HG03571 (cell line): ENCODE results near the gene NPL.

Experiments used
- ATAC-seq: cut with Tn5 transposase; IDR thresholded peaks from one replicate; pipeline ENCODE4 v1.9.1; 2021; ENCODE audit not compliant: unreplicated experiment

The NPL gene

DNA sequence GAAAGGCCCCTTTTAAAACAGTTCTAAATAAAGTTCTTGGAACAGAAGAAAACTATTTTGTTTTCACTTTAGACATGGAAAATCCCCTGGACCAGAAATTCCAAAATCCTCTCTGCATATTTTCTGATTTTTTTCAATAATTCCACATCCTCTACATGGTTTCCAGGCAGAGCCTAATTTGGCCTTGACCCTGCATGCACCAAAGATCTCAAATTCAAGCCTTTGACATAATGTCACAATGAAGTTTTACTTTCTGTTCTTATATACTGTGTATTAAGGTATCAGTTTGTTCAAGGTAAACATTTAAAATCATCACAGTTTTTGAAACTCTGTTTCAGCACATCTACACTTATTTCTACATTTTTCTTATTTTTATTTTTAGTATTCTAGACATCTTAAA, 12.2 kb upstream of the NPL start:
- no peak for ATAC-seq

DNA sequence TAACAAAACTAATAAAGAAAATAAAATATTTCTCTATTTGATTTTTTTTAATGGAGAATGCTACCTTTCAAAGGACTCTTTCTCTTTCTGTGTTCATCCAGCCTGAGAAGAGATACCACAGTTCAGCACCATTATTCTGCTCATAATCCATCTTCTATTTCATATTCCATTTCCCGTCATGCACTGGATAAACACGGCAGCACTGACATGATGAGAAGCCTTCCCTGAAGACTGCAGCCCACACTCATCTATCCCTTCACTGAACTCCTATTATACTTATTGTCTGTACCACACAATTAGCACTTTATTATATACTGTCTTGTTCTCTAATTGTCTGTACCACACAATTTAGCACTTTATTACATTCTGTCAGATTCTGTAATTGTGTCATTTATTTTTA, 10.7 kb upstream of the NPL start:
- no peak for ATAC-seq

DNA sequence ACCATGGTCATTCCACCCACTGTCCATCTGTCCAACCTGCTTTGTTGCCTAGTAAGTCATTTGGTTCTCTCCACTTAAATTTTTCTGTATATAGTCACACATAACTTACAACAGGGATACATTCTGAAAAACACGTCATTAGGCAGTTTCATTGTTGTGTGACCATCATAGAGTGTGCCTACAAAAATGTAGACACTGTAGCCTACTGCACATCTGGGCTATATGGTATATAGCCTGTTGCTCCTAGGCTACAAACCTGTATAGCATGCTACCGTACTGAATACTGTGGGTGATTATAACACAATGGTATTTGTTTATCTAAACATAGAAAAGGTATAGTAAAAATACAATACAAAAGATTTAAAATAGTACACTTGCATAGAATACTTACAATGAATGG, 10.0 kb upstream of the NPL start:
- ATAC-seq, result no peak

DNA sequence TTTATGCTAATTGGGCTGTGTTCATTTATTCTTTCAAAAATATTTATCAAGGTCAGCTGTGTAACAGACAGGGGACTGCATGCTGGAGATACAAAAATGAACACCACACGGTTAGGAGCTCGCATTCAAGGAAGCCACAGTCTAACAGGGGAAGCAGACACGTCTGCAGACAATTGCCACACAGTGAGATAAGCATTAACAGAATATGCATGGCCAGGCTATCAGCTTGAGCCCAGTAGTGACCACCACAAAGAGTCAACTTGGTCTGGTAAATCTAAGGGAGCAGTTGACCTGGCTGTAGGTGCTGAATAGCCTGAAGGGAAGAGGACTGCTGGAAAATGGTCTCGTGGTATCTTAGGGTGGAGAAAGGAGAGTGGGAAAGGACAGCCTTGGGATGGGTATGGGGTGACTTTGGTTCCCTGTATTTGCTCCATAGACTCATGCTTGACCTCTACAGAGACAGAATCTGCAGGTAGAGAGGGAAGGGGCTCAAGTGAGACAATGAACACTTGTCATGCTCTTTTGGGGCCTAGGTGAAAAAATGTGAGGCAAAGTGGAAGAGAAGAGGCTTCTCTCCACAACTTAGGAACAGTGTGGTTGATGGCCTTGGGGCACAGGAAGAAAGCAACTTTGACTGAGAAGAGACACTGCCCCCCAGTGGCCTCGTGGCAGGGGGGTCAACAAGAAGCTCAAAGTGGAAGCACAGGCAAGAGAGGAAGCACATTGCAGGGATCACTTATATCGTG, 7.6 kb upstream of the NPL start:
- no peak for ATAC-seq

DNA sequence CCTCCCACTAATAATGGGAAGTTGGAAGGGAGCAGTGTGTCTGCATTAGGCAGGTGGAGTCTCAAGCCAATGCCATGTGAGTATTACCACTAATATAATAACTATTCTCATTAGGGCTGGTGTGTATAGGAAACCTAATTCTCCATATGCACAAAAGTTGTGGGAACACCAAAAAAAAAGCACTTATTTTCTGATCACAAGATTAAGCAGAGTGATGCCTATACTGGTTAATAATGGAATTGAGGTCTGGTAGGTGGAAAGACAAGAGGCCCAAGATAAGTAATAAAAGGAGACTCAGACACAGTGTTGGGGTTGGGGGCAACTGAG, 7.0 kb upstream of the NPL start:
- ATAC-seq, result no peak

DNA sequence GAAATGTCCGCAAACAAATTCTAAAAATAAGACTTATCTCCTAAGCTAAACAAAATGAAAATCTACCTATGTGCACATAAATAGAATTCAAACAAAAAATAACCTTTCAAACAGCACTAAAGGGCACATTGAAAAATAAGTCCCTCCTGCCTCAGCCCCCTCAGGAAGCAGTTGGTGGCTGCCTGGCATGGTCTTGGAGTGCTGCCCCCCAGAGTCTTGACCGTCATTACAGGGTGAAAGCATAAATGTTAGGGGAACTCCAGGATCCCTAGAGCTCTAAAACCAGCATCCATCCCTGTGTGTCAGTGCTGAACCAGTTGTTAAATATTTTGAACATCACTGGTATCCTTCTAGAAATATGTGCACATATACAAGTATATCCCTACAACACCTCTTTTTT, 6.5 kb upstream of the NPL start:
- ATAC-seq, result no peak

DNA sequence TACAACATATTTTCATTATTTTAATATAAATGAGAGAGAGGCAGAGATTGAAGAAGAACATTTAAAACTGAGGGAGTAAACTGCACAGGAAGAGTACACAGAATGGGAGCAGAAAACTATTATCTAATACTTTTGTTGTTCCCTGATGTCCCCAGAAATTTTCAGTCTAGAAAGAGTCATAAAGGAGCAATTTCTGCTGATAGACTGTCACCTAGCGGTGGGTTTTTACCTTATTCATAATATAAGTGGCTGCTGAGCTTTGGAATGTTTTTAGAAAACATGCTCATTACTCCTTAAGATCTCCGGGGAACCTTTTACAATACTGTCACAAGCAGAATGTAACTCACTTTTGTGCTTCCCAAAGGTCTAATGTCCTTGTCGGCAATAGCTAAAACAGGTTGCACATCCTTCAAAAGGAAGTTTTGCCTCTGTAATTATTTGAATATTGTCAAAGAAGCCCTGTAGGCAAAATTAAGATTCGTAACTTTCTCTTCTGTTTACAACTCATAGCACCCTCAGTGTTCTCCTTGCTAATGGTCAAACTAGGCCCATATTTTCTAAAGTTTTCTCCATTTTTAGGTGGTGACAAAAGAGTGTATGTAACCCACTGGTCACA, 4.9 kb upstream of the NPL start:
- no peak for ATAC-seq

DNA sequence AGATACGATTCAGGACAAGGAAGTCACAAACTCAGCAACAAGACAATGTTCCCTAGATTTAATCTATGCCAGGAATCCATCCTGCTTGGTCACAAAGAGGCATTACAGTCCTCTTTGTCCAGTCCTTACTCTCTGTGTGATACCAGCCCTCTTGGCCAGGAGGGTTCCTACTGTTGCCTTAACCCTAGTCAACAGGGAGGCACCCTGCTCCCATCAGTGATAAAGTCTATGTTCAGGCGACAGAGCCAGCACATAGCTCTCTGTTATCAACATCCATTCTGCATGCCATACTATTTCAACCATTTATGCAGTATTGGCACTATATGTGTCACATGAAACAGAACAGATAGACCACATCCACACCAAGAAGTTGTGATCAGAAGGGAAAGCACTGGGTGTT, 4.4 kb upstream of the NPL start:
- no peak for ATAC-seq

DNA sequence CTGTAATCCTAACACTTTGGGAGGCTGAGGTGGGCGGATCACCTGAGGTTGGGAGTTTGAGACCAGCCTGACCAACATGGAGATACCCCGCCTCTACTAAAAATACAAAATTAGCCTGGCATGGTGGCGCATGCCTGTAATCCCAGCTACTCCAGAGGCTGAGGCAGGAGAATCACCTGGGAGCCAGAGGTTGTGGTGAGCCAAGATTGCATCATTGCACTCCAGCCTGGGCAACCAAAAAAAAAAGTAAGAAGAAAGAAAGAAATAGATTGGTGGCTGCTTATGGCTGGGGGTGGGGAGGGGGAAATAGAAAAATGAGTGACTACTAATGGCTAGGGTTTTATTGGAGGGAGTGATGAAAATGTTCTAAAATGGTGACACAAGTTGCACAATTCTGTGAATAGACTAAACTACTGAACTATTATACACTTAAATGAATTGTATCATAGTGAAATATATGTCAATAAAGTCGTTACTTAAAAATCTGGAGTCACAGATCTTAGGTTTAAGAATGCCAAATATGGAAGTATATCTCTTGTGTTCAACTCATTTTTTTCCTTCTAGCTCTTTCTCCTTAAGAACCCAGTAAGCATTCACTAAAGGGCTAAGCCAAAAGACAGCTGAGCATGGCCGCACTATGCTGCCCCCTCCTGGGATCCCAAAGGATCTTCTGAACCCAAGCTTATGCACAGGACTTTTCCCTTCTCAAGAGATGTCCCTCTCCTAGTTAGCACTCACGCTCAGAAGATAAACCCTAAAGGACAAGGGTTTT, 3.2 kb upstream of the NPL start:
- no peak for ATAC-seq

DNA sequence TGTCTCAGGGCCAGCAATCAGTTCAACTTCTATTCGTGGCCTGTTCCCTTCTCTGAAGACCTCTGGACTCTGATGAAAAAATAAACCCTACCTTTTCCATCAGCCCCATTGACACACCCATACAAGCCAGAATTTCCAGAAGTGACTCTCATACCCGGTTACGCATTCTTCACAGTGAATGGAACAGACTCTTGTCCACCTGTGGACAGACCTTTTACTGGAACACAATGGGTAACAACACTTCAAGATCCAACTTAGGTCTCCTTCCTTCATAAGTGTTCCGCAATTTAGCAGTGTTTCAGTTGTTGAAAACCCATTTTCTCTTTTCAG, 2.6 kb upstream of the NPL start:
- ATAC-seq, result no peak

DNA sequence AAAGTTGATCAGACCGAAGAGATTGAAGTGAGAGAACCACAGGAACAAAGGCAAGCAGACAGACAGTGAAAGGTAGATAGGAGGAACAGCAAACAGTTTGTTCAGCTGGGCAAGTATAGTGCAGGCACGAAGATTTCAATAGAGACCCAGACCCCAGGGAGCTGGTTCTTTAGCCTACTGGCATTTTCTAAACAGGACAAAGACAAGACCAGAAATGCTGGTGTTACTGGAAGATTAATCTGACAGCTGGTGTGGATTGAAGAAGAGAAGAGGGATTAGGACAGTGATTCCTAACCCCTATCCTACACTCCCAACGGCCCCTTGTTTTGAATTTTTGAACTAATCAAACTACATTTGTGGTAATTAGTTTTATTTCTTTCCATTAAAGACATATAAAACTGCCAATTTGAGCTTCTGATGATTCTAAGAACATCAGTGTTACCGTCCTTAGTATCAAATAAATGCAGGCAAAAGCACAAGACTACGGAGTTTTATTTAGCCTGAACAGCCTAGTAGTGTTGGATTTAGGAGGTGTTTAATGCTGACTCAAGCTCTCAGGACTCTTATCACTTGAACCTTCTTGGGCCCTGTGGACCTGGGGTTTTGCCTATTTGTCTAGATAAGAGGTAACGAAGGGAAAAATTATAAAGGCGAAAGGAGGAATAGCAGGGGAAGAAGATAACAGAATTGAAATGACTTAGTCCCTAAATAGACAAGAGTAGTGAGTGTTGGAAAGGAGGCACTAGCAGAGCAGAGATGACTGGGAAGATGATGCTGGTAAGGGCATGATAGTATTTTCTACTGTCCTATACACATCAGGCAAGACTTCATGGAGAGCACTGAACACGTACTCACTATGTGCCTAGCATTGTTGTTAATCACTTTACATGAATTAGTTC, 2.0 kb downstream of the NPL start:
- ATAC-seq, result no peak

DNA sequence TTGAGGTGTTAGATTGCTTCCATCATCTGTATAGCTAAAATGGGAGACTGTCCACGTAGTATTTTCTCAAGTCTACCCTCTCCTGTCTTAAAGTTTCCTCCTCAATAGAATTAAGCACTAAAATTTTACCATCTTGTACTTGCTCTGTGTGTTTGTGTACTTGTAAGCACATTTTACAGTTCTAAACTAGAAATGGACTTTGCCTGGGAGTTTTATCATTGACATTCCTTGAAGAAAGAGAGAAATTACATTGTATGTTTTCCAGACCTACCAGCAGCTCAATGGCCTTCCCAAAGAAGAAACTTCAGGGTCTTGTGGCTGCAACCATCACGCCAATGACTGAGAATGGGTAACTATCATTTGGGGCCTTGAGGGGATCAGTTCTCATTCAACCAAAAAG, 4.5 kb downstream of the NPL start:
- ATAC-seq, result no peak

DNA sequence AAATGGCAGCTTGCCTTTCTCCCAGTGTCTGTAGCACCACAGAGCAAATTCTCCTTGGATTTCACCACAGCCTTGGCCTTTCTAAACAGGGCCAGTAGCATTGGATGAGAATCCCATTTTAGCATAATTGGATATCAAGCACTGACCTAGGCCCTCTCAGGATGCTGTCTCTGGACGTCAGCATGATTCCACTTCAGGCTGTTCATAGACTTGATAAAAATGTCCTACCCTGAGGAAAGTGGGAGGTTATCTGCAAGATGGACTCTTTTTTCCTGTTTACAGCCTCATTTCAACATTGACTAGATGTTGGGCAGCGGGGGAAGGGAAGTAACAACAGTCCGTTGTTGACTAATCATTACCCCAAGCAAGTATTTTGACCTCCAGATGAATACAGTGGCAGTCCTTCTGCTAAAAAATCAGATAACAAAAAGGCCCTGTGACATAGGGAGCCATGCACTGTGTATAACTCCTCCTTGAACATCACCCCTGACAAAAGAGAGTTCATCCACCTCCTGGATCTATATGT, 5.2 kb downstream of the NPL start:
- no peak for ATAC-seq

DNA sequence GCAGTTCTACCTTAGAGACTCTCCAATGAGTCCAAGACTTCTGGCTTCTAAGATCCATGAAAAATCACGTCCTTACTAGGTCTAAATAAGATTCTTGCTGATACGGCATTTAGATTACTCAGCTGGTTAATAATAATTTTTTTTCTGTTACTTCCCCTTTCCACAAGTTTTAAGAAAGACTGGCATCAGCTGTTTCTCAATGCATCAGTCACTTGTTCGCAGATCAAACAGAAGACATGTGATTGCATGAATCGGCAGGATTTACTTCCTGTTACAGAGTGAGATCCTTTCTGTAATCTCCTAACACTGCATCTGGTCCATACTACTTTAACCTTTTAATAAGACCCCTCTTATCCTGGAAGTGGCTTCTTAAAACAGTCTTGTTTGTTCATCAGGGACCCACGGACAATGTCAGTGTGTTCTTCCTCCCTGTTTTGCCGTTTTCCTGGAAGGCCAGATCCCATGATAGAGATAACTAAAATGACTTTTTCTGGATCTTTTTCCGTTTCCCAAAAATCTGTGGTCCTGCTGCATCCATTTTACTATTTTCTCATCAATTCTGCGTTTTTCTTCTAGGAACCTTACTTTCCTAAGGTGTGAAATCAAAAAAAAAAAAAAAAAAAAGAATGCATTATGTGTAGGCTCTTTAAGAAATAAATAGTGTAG, 6.1 kb downstream of the NPL start:
- ATAC-seq, result no peak

DNA sequence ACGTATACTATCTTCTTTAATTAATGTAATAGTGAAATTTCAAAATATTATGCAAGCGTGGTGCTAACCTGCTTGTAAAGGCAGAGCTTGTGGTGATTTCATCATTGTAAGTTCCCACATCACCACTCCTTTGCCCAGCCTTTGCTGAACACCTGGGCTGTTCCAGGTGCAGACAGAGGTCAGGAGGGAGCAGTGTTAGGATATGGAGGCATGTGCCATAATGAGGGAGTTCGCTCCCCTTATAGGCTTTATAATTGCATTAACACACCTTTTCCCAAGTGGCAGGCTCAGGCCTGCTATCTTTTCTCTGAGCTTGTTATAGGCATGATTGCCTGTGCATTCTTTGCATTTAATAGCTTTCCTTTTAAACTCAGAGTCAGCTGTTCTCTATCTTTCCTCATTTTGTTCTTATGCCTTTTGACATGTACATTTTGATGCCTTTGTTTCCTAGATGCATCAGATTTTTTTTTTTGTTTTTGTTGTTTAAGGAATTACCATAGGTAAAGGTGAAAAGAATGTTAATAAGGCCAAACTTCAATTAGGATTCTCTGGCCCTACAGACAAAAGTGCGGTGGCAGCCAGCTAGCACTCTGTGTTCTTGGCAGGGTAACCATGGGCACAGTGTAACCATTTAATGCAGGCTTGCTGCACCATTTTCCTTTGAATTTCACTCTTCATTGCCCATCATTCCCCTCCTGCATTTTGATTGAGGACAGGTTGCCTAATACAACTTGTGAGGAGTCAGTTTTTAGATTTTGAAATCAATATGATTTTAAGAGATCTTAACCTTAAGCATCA, 12.6 kb downstream of the NPL start:
- ATAC-seq, result no peak

DNA sequence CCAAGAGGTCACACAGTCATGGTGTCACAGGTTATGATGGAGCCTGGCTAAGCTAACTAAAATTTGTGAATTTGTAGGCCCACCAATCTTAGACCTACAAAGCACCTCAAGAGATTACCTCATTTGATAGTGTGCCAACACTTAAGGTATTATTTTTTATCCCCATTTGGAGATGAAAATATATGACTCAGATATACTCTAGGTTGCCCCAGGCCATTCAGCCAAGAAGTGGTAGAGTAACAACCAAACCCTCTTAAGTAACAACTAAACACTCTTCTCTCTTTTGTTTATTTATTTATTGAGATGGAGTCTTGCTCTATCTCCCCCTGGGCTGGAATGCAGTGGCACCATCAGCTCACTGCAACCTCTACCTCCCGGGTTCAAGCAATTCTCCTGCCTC, 14.3 kb downstream of the NPL start:
- no peak for ATAC-seq

DNA sequence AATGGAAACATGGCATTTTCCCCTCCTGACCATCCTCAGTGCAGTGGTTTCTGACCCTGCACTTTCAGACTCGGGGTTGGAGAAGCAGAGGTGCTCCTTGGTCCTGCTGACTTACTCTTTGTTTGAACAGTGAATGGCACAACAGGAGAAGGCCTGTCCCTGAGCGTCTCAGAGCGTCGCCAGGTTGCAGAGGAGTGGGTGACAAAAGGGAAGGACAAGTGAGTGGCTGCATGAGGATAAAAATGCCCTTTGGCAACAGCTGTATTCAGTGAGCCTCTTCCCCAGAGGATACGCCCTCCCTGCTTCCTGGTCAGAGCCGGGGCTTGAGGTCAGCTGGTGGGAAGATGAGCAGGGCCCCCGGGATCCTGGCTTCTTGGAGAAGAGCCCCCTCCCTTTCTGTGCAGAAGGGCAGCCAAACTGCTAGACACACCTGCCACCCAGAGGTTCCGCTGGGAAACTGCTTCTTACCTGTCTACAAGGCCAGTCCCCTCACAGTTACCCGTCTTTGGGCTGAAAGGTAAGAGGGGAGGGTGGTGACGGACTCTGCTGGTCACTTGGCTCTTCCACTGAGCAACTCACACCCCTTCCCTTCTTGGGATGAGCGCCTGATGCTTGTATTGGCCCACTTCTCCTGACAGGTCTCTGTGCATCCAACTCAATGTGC, 16.6 kb downstream of the NPL start:
- ATAC-seq, result no peak

DNA sequence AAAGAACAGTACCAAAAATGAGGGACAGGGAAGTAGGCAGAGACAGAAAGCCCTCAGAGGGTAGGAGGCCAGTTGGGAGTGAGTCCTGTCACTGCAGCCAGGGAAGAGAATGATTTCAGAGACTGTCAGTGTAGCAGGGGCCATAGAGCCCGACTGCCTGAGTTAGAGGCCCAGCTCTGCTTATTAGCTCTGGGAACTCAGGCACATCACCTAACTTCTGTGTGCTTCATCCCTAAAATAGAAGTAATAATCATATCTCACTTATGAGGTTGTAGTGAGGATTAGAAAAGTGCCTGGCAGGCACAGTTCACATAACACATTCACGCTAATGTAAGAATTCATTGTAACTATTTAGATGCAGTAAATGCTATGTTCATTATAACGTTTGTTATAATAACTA, 18.3 kb downstream of the NPL start:
- ATAC-seq, result no peak

DNA sequence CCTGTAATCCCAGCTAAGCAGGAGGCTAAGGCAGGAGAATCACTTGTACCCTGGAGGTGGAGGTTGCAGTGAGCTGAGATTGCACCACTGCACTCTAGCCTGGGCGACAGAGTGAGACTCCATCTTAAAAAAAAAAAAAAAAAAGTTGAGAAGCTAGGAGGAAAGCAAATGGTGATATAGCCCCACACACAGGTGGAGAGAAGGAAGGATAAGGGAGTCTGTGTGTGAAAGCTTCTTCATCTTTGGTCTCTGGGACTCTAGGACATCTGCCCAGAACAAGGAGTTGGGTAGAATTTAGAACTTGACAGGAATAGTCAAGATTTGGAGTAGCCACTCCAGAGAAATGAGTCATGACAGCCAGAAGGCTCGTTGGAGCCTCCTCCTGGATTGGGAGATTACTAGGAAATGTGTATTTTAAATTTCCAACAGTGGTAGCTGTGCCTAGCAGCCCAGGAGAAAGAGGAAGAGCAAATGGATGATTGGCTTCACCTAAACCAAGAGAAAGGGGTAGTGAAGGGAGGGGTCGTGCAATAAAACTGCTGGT, 19.9 kb downstream of the NPL start:
- ATAC-seq, result no peak
